Measurements from ENCODE around the gene RFXANK.
"Not testable (repeated sequence)": the region's sequence is repeated elsewhere in the genome, so short reads cannot be mapped to it uniquely, and the experiment has no call there.

Gene RFXANK

DNA sequence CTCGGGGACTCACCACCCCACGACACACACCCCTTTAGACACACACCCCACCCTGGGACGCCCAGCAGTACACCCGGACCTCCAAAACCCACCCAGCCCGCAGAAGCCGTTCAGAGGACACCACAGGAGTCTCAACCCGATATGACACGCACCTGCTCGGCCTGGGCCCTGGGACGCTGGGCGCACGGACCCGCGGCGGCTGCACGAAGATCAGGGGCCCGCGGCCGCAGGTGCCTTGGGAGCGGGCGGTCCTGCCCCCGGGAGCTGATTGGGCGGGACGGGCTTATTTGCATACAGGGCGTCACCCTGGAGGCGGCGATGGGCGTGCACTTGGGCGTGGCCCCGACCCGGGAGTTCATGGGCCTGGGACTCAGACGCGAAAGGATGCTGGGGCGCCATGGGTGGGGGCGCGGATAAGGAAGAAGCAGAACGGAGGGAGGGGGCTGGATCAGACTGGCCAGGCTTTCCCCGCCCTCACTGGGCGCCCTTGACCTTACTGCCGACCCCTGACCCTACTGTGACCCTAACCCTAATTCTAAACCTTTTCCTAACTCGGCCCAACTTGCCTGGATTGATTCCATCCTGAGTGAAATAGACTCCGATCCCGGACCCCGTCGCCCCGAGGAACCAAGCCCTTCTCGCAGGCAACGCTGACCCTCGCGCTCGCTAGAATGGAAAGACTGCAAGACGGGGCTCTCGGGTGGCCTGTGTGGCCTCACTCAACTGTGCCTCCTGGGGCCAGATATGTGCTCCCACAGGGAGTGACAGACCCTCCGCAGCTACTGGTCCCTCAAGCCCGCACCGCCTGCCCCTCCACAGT lies 21.8 kb upstream of the RFXANK start, which contains the start of gene MEF2B:
TSS of gene MEF2B (minus strand) at position 211 of the 820 bp plus-strand sequence. CDS start 19,528 bp downstream, outside the sequence.
- no peak for DNase-seq

DNA sequence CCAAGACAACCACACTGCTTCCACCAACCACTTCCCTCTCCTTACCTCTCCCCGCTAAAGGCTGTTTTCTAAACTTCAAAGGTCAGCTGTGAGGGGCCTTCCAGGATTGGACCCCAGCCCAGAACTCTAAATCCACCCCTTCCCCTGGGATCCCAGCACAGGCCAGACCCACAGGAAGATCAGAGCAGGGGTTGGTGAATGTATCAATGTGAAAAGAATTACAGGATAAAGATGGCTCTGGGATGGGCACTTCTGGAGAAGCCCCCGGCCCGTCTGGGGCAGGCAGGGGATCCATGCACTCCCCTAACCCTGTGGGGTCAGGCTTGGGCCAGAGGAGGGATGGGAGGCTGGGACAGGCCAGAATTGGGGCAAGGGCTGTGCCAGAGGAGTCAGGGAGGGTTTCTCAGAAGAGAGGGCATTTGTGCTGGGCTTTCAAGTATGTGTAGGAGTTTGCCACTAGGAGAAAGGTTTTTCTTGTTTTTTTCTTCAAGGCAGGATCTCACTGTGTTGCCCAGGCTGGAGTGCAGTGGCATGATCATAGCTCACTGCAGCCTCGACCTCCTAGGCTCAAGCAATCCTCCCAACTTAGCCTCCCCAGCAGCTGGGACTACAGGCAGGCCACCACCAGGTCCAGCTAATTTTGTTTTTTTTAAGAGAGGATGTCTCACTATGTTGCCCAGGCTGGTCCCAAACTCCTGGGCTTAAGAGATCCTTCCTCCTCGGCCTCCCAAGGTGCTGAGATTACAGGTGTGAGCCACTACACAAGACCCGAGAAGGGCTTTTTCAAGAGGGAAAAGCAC lies 21.0 kb upstream of the RFXANK start:
- no peak for DNase-seq

DNA sequence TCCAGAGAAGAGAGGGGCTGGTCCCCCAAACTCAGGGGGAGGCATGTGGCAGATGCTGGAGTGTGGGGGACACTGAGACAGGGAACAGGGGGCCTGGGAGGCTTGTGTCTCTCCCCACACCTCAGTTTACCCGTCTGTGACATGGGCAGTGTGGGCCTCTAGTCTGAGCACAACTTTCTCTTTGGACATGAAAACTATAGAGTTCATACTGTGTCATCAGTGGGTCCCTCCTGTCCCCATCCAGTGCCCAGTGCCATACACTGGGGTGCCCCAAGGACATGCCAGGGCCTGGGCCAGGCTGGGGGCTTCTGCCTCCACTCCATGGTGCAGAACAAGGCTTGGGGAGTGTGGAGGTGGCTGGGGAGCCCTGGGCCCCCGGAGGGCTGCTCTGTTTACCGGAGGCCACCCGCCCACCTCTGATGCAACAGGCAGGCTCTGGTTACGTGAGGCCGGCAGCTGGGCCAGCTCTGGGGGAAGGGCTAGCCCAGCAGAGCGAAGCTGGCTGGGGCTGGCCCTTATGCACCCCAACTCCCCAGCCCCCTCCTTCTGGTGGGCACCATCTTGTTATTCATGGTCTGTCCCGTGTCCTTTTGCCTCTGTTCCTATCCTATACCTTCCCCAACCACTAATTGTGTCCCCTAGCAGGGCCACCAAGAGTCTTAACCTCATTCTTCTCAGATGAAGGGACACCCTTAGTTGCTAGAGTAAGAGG lies 20.1 kb upstream of the RFXANK start:
- DNase-seq, result no peak

DNA sequence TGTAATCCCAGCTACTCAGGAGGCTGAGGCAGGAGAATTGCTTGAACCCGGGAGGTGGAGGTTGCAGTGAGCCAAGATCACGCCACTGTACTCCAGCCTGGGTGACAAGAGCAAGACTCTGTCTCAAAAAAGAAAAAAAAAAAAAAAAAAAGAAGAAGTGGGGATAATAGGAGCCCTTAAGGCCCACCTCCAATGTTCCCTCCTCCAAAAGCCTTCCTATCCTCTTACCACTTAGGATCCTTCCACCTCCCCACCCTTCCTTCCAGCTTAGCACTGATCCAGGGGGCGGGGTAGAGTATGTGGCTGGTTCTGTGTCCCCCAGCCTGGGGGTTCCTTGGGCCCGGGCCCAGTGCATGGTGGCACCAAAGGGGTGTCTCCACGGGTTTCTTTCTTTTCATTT lies 18.8 kb upstream of the RFXANK start:
- not testable (repeated sequence) for DNase-seq

DNA sequence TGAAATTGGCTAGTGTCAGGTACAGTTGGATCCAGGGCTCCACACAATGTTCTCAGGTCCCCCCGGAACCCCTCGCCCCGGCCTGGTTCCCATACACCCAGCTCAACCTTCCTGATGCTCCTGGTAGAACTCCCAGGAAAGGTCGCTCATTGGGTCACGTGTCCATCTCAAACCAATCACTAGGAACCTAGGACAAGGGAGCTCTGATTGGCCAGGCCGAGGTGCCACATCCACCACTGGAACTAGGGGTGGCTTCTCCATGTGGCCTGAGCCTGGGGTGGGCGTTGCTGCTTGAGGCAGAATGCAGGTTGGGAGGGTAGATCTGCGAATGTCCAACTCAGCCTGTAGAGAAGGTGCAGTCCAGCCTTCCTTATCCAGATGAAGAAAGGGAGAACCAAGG lies 15.1 kb upstream of the RFXANK start:
- no peak for DNase-seq

DNA sequence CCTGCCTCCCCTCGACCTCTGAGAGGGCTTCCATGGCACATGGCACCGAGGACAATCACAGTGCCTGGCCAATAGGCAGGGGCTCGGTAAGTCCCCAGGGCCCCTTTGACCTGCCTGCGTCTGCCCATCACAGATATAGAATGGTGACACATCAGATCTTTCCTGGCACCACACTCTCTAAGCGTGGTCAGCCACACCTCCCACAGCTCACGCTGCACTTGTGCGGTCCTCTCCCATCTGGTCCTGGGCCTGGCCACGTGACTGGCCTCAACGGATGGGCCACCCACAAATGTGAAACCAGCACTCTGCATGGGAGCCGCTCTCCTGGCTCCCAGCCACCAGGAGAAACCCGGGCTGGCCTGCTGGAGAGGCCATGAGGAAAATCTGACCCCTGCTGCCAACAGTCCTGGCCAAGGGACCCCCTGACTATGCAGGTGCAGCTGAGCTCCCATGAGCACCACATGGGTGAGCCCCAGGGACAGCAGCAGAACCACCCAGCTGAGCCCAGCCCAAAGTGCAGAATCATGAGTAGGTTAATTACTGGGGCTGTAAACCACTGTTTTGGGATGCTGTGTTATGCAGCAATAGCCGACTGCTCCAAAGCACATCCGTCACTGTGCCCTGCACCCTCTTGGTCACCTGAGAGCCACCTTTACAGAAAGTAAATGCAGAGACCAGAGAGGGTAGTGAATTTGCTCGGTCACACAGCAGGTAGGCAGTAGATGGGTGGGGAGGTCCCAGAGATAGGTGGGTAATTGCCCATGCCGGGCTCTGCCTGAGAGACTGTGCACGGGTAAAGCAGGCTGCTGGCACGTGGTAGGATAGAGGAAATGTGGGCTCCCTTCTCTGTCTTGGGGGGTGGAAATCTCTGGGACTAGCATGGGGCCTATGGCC lies 12.3 kb upstream of the RFXANK start:
- DNase-seq, result no peak

DNA sequence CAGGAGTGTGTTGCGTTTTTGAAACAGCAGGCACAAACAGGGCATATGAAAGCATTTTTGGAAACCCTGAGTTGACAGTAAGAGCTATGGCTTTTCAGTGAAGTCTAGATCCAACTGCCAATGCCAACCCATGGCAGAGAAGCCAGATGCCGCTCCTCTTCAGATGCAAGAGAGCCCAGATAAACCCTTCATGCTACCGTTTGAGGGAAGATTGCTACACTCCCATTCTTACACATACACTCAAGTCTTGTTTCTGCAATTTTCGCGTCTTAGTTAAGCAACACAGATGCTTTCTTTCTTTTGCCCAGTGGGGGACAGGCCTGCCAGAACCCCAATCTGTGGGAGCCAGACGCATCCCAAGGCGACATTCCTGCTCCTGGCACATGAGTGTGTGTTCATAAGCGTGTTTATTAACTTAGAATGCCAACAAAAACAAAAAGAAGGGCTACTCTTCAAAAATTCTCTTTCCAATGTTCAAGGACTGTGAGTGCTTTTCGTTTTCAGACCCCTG lies 10.5 kb upstream of the RFXANK start:
- no peak for DNase-seq

DNA sequence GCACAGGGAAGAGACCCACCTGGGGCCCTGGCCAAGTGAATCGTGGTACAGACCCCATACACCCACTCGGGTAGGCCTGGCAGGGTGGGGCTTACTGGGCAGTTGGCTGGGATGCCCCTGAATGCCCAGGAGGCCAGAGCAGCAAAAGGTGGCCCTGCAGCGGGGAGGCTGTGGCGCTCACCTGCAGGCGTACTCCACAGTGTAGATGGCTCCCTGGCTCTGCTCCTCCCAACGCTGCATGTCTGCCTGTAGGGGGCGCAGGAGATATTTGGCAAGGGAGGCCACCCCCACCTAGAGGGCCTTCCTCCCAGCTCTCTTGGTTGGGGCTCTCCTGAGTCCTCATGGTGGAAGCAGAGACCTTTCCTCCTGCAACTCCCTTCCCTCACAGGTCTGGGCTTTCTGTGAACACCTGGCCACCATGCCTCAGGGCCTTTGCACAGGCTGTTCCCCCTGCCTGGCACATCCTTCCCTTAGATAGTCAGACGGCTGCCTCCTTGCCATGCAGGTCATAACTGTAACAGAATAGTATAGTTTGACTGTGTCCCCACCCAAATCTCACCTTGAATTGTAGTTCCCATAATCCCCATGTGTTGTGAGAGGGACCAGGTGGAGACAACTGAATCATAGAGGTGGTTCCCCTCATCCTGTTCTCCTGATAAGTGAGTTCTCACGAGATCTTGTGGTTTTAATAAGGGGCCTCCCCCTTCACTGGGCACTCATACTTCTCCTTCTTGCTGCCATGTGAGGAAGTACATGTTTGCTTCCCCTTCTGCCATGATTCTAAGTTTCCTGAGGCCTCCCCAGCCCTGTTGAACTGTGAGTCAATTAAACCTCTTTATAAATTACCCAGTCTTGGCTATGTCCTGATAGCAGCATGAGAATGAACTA lies 6.0 kb upstream of the RFXANK start:
- DNase-seq, result peak; percentile 8

DNA sequence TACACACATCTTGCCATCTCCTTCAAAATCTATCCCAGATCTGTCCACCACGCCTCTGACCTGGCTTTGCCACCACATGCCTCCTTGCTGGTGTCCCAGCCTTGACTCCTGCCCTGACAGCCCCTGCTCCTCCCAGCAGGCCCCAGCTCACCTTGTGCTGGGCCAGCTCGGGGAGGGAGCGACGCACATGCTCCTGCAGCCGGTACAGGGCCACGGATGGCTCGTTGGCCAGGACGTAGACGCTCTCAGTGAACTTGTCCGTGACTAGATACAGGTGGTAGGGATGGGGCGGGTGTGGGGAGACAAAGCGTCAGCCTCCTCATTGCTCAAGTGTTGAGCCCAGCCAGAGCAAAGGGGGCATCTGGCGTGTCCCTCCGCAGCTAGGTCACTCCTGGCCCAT lies 5.3 kb upstream of the RFXANK start:
- DNase-seq, result no peak

DNA sequence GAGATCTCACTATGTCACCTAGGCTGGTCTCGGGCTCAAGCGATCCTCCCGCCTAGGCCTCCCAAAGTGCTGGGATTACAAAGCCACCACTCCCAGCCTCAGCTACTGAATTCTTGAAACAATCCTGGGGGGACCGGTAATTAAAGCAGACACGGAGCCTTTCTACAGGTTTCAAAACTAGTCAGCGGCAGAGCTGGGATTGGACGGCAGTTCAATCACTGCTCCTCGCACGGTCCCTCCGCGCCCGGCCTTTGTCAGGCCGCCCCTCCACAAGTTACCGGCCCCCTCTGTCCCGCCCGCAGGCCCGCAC lies 335 bp upstream of the RFXANK start:
- DNase-seq, result no peak

DNA sequence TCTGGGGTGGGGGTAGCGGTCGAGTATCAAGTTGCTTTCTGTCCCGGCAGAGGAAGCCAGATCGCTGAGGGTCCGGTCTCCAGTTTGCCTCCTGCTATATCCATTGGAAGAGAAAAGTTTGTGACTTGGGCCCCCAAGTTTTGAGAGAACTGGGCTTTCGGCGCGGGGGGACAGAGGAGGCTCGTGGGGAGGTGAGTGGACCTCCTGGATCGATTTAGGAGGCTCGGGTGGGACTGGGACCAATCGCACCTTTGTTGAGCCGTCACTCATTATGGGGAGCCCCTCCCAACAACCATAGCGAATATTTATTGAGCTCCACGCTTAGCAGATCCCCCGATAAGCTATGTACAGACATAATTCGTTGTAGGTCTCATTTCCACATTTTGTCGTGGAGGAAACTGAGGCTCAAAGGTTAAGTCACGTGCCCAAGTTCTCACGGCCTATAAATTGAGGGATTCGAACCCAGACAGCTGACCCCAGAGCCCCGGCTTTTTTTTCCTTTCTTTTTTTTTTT lies 909 bp downstream of the RFXANK start:
- no peak for DNase-seq

DNA sequence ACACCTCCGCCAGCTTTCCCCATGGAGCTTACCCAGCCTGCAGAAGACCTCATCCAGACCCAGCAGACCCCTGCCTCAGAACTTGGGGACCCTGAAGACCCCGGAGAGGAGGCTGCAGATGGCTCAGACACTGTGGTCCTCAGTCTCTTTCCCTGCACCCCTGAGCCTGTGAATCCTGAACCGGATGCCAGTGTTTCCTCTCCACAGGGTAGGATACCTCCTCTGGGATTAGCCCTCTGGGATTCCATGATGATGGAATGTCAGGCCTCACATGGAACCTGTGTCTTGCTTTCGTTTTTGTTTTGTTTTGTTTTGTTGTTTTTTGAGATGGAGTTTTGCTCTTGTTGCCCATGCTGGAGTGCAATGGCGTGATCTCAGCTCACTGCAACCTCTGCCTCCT lies 1.9 kb downstream of the RFXANK start:
- DNase-seq, result no peak

DNA sequence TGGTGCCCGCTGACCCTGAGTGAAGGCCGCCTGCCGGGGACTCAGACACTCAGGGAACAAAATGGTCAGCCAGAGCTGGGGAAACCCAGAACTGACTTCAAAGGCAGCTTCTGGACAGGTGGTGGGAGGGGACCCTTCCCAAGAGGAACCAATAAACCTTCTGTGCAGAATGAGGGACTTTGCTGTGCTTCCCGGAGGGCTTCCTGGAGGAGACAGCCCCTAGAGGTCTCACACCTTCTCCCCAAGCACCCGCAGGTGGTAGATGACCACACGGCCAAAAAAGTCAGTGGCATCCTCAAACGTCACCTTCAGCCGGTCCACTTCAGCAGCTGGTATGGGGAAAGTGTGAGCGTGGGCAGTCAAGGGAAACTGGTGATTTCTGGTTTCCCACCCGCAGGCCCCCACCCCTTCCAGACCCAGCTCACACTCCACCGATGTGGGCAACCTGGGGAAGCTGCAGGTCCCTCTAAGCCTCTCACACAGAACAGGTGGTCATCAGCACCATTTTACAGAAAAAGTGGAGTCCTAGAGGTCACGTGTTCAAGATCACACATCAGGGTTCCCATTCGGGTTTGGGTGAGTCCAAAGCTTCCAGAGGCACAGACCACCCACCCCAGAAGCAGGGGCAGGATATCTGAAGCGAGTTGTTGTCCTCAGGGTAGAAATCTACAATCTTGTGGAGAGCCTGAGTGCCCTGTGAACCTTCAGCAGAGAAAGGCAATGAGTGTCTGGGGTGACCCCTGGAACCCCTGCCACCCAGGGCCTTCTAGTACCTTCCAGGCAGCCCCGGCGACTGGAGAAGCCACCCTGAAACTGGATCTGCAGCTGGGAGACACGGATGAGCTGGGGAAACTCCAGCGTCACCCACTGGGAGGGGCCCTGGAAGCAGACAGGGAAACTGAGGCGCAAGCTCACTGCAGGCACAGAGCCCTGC lies 9.9 kb downstream of the RFXANK start:
- DNase-seq, result no peak

DNA sequence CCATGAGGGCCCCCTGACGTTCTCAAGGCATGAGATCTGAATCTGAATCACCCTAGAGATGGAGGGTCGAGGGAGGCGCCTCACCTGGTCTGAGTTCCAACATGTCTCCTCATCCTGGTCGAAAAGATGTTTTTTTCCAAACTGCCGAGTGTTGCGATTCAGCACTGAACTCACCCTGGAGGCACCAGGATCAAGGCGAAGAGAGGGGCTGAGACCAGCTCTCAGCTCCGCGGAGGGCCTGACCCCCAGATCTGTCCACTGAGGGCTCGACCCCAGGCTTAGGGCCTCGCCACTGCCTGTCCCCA lies 10.6 kb downstream of the RFXANK start:
- no peak for DNase-seq

DNA sequence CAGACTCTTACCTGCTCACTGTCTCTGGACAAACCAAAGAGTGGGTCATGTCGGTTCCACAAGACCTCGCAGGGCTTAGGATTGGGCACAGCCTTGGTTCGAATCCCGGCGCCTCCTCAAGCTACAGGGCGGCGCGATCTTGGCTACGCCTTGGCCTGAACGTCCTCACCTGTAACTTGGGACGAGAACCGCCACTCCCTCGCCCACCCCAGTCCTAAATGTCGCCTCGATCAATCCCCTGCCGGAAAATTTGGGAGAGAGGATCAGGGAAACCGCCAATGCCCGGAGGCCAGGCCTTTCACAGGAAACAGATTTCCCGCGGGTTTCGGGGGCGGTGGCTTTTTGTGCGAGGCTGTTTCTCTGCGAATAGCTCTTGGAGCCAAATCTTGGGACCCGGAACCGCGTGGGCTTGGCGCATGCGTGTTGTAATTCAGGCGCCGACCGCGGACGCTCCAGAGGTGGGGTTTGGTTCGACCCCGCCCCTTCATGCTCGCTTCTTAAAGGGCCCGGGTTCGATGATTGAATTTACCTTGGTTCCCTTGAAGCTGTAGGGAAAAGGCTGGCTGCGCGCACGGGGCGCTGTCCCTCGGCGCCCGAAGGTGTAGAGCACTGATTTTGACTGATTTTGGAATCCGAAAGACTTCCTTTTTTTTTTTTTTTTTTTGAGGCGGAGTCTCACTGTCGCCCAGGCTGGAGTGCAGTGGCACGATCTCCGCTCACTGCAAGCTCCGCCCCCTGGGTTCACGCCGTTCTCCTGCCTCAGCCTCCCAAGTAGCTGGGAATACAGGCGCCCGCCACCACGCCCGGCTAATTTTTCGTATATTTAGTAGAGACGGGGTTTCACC lies 11.2 kb downstream of the RFXANK start, which contains the start of gene NR2C2AP:
TSS of gene NR2C2AP (minus strand) at position 403 of the 845 bp plus-strand sequence. CDS start at position 49, 354 bp downstream.
- peak; percentile 68 for DNase-seq

DNA sequence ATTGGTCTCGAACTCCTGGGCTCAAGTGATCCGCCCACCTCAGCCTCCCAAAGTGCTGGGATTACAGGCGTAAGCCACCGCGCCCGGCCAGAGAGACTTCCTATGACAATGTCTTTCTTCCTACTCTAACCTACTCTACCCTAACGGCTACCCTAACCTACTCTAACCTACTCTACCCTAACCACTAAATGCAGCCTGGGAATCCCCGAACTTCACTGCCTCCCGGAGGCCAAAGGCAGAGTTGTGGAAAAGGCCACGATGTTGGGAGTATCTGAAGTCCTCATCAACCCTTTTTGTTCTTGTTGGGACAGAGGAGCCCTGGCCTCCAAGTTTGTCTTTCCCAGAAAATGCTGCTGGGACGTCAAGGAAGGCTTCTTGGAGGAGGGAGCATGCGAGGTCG lies 12.1 kb downstream of the RFXANK start:
- no peak for DNase-seq

DNA sequence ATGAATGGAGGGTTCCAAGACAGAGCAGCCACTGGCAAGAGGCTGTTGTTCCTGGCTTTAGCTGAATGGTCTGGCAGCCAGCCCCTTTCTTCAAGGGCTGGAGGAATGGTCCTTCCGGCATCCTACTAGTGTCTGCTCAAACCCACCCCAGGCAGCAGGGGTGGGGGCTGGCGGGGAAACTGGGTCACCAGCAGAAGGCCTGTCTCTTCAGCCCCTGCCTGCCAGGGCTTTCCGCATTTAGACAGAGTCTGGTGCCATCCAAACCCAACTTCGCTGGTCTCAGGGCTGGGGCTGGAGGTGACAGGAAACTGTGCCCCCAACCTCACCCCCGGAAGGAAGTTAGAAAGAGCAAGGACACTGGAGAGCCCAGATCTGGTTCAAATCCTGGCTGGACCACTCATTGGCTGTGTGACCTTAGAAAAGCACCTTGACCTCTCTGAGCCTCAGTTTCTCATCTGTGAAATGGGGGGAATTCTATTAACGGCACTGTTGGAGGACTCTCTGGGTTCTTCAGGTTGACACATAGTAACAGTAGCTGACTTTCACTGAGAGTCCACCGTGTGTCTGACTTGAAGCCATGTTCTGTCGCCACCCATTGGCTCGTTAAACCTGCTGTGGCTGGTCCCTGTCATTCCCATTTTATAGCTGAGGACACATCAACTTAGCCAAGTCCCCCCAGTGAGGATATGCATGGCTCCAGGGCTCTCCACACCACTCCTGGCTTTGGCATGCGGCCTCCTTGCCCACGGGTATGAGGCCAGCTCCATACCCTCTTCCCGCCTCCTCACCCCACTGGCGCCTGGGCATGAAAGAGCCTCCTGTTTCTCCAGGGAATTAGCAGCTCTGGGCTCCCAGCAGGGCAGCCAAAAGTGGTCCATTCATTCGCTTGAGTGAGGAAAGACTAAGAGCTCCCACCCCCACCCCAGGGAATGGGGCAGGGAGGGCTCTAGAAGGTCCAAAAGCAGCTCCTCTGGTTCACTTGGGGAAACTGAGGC lies 13.7 kb downstream of the RFXANK start:
- DNase-seq, result no peak

DNA sequence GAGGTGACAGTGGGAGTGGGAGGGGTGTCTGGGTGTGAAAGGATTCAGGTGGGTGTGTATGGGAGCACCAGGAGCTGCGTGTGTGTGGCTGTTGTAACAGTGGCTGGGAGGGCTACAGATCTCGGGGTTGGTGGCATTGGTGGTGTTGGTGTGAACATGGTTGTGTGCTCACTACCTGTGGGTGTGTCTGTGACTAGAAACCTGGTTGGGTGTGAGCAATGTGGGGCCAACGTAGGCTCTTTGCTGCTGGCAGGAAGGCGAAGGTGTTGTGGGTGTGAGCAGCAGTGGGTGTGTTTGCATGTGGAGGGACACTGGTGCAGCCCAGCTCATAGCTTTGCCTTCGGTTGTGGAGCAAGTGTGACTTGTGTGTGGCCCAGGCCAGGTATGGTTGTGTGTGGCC lies 14.9 kb downstream of the RFXANK start:
- no peak for DNase-seq

All from NCI-H2081 treated with DMSO at 0.1 percent for 48 hours (cell line).